Duodenal mucosa (tissue), 2 donors: ENCODE data around the gene RPS6KA4.

Experiments used
- H3K27ac ChIP-seq: one replicate; pipeline ENCODE4 v1.7.0; 2013; ENCODE audit warnings: low read depth, low read length
- H3K27me3 ChIP-seq, 2 donors: one replicate each; pipeline ENCODE4 v1.7.0; 2013; ENCODE audit warnings: low read length in 2 of 2, control low read depth in 1 of 2; ENCODE audit not compliant: insufficient read depth in 2 of 2, control insufficient read depth in 1 of 2
- H3K36me3 ChIP-seq, 2 donors: one replicate each; pipeline ENCODE4 v1.7.0; 2013; ENCODE audit warnings: low read length in 2 of 2, control low read depth in 1 of 2; ENCODE audit not compliant: insufficient read depth in 2 of 2, control insufficient read depth in 1 of 2
- H3K4me1 ChIP-seq, 2 donors: one replicate each; pipeline ENCODE4 v1.7.0; 2013; ENCODE audit warnings: low read length in 2 of 2, control low read depth in 1 of 2; ENCODE audit not compliant: insufficient read depth in 2 of 2, control insufficient read depth in 1 of 2
- H3K4me3 ChIP-seq, 2 donors: one replicate each; pipeline ENCODE4 v1.7.0; 2013; ENCODE audit warnings: low read length in 2 of 2, low read depth in 1 of 2
- H3K9ac ChIP-seq, 2 donors: one replicate each; pipeline ENCODE4 v1.7.0; 2013; ENCODE audit warnings: low read length in 2 of 2, low read depth in 1 of 2
- H3K9me3 ChIP-seq, 2 donors: one replicate each; pipeline ENCODE4 v1.7.0; 2013; ENCODE audit warnings: low read length in 2 of 2, control low read depth in 1 of 2; ENCODE audit not compliant: control insufficient read depth in 1 of 2

RPS6KA4 gene

GRCh38 chr11:64348383-64349024 lies 10.5 kb upstream of the RPS6KA4 start:
- Histone ChIP-seq H3K9ac (no peak overlapping the region), H3K4me3 (no peak overlapping the region), H3K4me1 (peaks cover 0 to 3% of the 10 kb centered on the region in 2 donors), H3K9me3 (no peaks in the 10 kb centered on the region), H3K27me3 (no peaks in the 10 kb centered on the region), H3K36me3 (no peaks in the 10 kb centered on the region), H3K27ac (no peak overlapping the region)

GRCh38 chr11:64349025-64349387 lies 10.0 kb upstream of the RPS6KA4 start:
- Histone ChIP-seq H3K9me3 (no peaks in the 10 kb centered on the region), H3K4me1 (peaks cover 0 to 3% of the 10 kb centered on the region in 2 donors), H3K4me3 (no peak overlapping the region), H3K36me3 (no peaks in the 10 kb centered on the region), H3K27ac (no peak overlapping the region), H3K27me3 (no peaks in the 10 kb centered on the region), H3K9ac (no peak overlapping the region)

GRCh38 chr11:64349404-64349803 lies 9.6 kb upstream of the RPS6KA4 start:
- no peak overlapping the region for H3K9ac ChIP-seq
- H3K36me3 ChIP-seq = no peaks in the 10 kb centered on the region
- H3K27me3 ChIP-seq = no peaks in the 10 kb centered on the region
- no peak overlapping the region for H3K4me3 ChIP-seq
- no peaks in the 10 kb centered on the region for H3K9me3 ChIP-seq
- H3K27ac ChIP-seq = no peak overlapping the region
- H3K4me1 ChIP-seq = peaks cover 0 to 3% of the 10 kb centered on the region in 2 donors

- Histone ChIP-seq H3K4me1 (peaks cover 8 to 10% of the 10 kb centered on the region in 2 donors), H3K9me3 (no peaks in the 10 kb centered on the region), H3K9ac (no peak overlapping the region), H3K4me3 (no peak overlapping the region), H3K36me3 (no peaks in the 10 kb centered on the region), H3K27me3 (no peaks in the 10 kb centered on the region), H3K27ac (no peak overlapping the region)
Observed at GRCh38 chr11:64351136-64351631, 7.8 kb upstream of the RPS6KA4 start.

GRCh38 chr11:64352099-64352994 lies 6.6 kb upstream of the RPS6KA4 start:
- Histone ChIP-seq H3K4me1 (peaks cover 8 to 10% of the 10 kb centered on the region in 2 donors), H3K36me3 (no peaks in the 10 kb centered on the region), H3K9me3 (no peaks in the 10 kb centered on the region), H3K9ac (no peak overlapping the region), H3K27me3 (no peaks in the 10 kb centered on the region), H3K27ac (no peak overlapping the region), H3K4me3 (no peak overlapping the region)

GRCh38 chr11:64352995-64353714 lies 5.8 kb upstream of the RPS6KA4 start:
- H3K9me3 ChIP-seq = no peaks in the 10 kb centered on the region

GRCh38 chr11:64353715-64354506 lies 5.1 kb upstream of the RPS6KA4 start:
- H3K4me1 ChIP-seq = peaks cover 19 to 23% of the 10 kb centered on the region in 2 donors
- H3K27me3 ChIP-seq = no peaks in the 10 kb centered on the region
- H3K27ac ChIP-seq = no peak overlapping the region
- H3K36me3 ChIP-seq = no peaks in the 10 kb centered on the region
- H3K4me3 ChIP-seq = no peak overlapping the region
- no peaks in the 10 kb centered on the region for H3K9me3 ChIP-seq
- H3K9ac ChIP-seq = no peak overlapping the region

More at GRCh38 chr11:64352995-64353714, 5.8 kb upstream of the RPS6KA4 start:
- Histone ChIP-seq H3K4me1 (peaks cover 16% of the 10 kb centered on the region in 2 donors), H3K9ac (no peak overlapping the region), H3K36me3 (no peaks in the 10 kb centered on the region), H3K4me3 (no peak overlapping the region), H3K27ac (no peak overlapping the region), H3K27me3 (no peaks in the 10 kb centered on the region)

- no peak overlapping the region for H3K27ac ChIP-seq
- H3K4me1 ChIP-seq = peaks cover 27 to 34% of the 10 kb centered on the region in 2 donors
- H3K4me3 ChIP-seq = peak overlapping the region; percentile 60 to 71
- no peaks in the 10 kb centered on the region for H3K27me3 ChIP-seq
- no peaks in the 10 kb centered on the region for H3K9me3 ChIP-seq
- H3K9ac ChIP-seq = peak overlapping the region; percentile 59 to 76
- H3K36me3 ChIP-seq = no peaks in the 10 kb centered on the region
Observed at GRCh38 chr11:64355078-64355940, 3.7 kb upstream of the RPS6KA4 start.
